Vagina (tissue), 2 donors: ENCODE results near the gene SST. TPM values are rescaled to one million over a fixed set of nuclear protein-coding genes. Genes with fewer than 3 reads are reported as not detected.

Experiments used
- DNase-seq, 2 donors: peaks; one replicate each; pipeline ENCODE4 v3.0.0-alpha.2; 2017; ENCODE audit errors: extremely low spot score in 2 of 2
- H3K27ac ChIP-seq: fragments of 200-600 bp; sonication (generic); one replicate; pipeline ENCODE4 v1.5.1; 2019
- H3K27me3 ChIP-seq: fragments of 200-600 bp; sonication (generic); one replicate; pipeline ENCODE4 v1.5.1; 2019
- H3K36me3 ChIP-seq, 2 donors: fragments of 200-600 bp; sonication (generic); one replicate each; pipeline ENCODE4 v1.5.1; 2017 to 2019
- H3K4me1 ChIP-seq: fragments of 200-600 bp; sonication (generic); one replicate; pipeline ENCODE4 v1.5.1; 2019
- H3K4me3 ChIP-seq, 2 donors: fragments of 200-600 bp; sonication (generic); 1 replicate in 1 of 2; 2 replicates in 1 of 2; pipeline ENCODE4 v1.5.1; 2016 to 2019
- H3K9me3 ChIP-seq: fragments of 200-600 bp; sonication (generic); one replicate; pipeline ENCODE4 v1.5.1; 2019
- POLR2A ChIP-seq, 2 donors: fragments of 450-650 bp; IDR thresholded peaks; one replicate each; pipeline ENCODE4 v1.6.1; 2017; ENCODE audit warnings: antibody characterized with exemption in 2 of 2, mild to moderate bottlenecking in 2 of 2, moderate library complexity in 2 of 2
- POLR2AphosphoS5 ChIP-seq, 2 donors: sonication (generic); formaldehyde crosslinking; IDR thresholded peaks; one replicate each; pipeline ENCODE4 v1.9.0; 2017; ENCODE audit warnings: antibody characterized with exemption in 2 of 2, mild to moderate bottlenecking in 2 of 2, low read depth in 1 of 2; ENCODE audit not compliant: insufficient read depth in 1 of 2
- intact Hi-C: fragments of 100-400 bp; cut with DNase I; formaldehyde crosslinking; loops from one replicate; pipeline ENCODE4 v1.15.1; 2023
- total RNA-seq: library from RNA; depleted of rRNA; stranded (reverse); fragments of >200 nt; gene quantifications from one replicate; pipeline ENCODE4 v1.2.3, GENCODE V29; 2016
- TF ChIP-seq, protein P1 (sequence below), 3 experiments: fragments of 450-650 bp in 2 of 3; fragments of 200-600 bp in 1 of 3; sonication (generic) in 1 of 3; IDR thresholded peaks; one replicate each; pipeline ENCODE4 v1.5.1; 2017 to 2019; ENCODE audit warnings: antibody characterized with exemption in 3 of 3, mild to moderate bottlenecking in 2 of 3, moderate library complexity in 2 of 3

SST gene
- total RNA-seq, 1 donor from 2014 or later: 23.8 TPM

DNA sequence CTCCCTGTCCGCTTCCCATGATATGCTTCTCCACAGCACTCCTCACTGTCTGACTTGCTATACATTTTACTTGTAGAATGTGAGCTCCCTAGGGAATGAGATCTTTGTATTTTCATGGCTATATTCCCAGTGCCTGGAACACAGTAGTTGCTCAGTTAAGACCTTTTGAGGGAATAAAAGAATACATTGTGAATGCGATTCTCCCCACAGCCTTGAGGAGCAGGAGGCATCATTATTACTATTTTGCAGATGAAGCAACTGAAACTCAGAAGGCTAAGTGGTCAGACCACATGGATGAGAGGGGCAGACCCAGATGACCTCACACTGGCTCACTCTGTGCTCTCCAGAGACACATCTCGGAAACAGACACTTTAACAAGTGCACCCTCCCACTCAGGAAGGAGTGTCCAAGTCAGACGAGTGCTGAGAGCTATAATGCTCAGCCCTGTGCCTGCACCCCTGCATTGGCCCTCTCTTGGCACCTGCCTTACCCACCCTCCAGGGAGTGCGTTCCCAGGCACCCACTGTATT lies 46.8 kb downstream of the SST start:
- intact Hi-C loops: no loop called here
- no peak for TF ChIP-seq POLR2A (IDR thresholded peaks at IDR 0.05)
- TF ChIP-seq POLR2AphosphoS5 (IDR thresholded peaks at IDR 0.05; ENCODE audit: insufficient read depth in 1 of 2, low read depth in 1 of 2): no peak
- TF ChIP-seq, protein P1, sequence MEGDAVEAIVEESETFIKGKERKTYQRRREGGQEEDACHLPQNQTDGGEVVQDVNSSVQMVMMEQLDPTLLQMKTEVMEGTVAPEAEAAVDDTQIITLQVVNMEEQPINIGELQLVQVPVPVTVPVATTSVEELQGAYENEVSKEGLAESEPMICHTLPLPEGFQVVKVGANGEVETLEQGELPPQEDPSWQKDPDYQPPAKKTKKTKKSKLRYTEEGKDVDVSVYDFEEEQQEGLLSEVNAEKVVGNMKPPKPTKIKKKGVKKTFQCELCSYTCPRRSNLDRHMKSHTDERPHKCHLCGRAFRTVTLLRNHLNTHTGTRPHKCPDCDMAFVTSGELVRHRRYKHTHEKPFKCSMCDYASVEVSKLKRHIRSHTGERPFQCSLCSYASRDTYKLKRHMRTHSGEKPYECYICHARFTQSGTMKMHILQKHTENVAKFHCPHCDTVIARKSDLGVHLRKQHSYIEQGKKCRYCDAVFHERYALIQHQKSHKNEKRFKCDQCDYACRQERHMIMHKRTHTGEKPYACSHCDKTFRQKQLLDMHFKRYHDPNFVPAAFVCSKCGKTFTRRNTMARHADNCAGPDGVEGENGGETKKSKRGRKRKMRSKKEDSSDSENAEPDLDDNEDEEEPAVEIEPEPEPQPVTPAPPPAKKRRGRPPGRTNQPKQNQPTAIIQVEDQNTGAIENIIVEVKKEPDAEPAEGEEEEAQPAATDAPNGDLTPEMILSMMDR (IDR thresholded peaks at IDR 0.05): no peak
- Histone ChIP-seq H3K36me3 (no peaks in the 10 kb centered on the region), H3K27me3 (no peaks in the 10 kb centered on the region), H3K9me3 (no peaks in the 10 kb centered on the region), H3K4me1 (no peaks in the 10 kb centered on the region), H3K27ac (no peak overlapping the region), H3K4me3 (no peak overlapping the region)
- DNase-seq: no peak

DNA sequence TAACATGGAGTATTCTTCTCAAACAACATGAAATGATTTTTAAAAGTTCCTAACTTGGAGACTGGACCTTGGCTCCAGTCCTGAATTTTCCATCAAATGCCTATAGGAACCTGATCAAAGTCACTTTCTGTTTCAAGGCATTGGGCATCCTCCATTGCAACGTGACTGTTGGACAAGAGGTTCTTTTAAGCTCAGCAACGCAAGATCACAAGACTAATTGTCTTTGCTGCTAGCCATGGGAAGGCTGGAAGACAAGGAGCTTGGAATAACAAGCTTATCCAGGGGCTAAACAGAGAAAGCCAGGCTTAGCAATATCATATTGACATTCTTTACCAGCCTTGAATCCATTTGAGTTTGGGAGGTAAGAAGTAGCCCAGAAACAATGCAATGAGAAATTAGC lies 48.3 kb downstream of the SST start:
- H3K36me3 ChIP-seq: no peaks in the 10 kb centered on the region
- no peak overlapping the region for H3K4me3 ChIP-seq
- no peaks in the 10 kb centered on the region for H3K27me3 ChIP-seq
- intact Hi-C loops: no loop called here
- no peak for DNase-seq
- no peaks in the 10 kb centered on the region for H3K9me3 ChIP-seq
- H3K27ac ChIP-seq: no peak overlapping the region
- TF ChIP-seq POLR2AphosphoS5 (IDR thresholded peaks at IDR 0.05; ENCODE audit: insufficient read depth in 1 of 2, low read depth in 1 of 2) (no peak), POLR2A (IDR thresholded peaks at IDR 0.05) (no peak)
- TF ChIP-seq, protein P1 (IDR thresholded peaks at IDR 0.05): no peak
- no peaks in the 10 kb centered on the region for H3K4me1 ChIP-seq

DNA sequence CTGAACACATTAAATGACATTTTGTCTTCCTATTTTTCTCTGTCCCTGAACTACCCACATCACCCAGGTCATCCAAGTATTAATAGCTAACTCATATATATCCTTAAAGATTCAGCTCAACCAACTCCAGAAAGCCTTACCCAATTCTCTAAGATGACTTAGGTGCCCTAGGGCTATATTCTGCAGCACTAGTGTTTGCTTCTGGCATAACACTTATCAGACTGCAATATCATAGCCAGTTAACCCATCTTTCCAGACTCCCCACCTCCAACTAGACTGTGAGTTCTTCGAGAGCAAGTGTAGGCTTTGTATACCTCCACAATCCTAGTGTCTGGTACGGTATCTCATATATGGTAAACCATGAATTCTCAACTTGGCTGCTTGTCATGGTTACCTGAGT lies 50.7 kb downstream of the SST start:
- intact Hi-C loops: no loop called here
- Histone ChIP-seq H3K36me3 (no peaks in the 10 kb centered on the region), H3K9me3 (no peaks in the 10 kb centered on the region), H3K27ac (no peak overlapping the region), H3K27me3 (no peaks in the 10 kb centered on the region), H3K4me3 (no peak overlapping the region), H3K4me1 (no peaks in the 10 kb centered on the region)
- TF ChIP-seq POLR2AphosphoS5 (IDR thresholded peaks at IDR 0.05; ENCODE audit: insufficient read depth in 1 of 2, low read depth in 1 of 2) (no peak), POLR2A (IDR thresholded peaks at IDR 0.05) (no peak)
- TF ChIP-seq, protein P1 (IDR thresholded peaks at IDR 0.05): no peak
- no peak for DNase-seq

Other genes with a start within 250 kb of the SST start
- not detected for gene RTP2, start 32.2 kb upstream of the SST start, total RNA-seq
- 133 TPM for gene BCL6, start 75.1 kb upstream of the SST start, total RNA-seq